Diencephalon (tissue), 1 donor: ENCODE results near the gene FER. TPM values are rescaled to one million over a fixed set of nuclear protein-coding genes. Genes with fewer than 3 reads are reported as not detected.

Source experiments
- small RNA-seq: library from RNA; depleted of rRNA; stranded (forward); fragments of <200 nt; gene quantifications from one replicate; pipeline ENCODE3, GENCODE V24; 2014
- total RNA-seq: library from RNA; depleted of rRNA; stranded (reverse); fragments of >200 nt; gene quantifications from one replicate; pipeline ENCODE4 v1.2.3, GENCODE V29; 2014

FER gene
- total RNA-seq: 72.4 TPM

GRCh38 chr5:108747774-108748400 lies at the start of gene FER:
Gene FER, plus strand, starts transcription at chr5:108747897. Its CDS starts 50,286 bp downstream, at chr5:108798183.

Small RNA genes lying within 50 kb of the gene (small RNA-seq; reads per million reads assigned to genes)
- gene AC109481.1: not detected
- not detected for gene RF00019
- not detected for gene RNU6-47P
